ENCODE measurements around the gene KRTAP4-1. TPM values are rescaled to one million over a fixed set of nuclear protein-coding genes. Genes with fewer than 3 reads are reported as not detected.
"Not testable (repeated sequence)": the region's sequence is repeated elsewhere in the genome, so short reads cannot be mapped to it uniquely, and the experiment has no call there.

KRTAP4-1 gene
- total RNA-seq, 6 experiments from 2014 or later = not detected

DNA sequence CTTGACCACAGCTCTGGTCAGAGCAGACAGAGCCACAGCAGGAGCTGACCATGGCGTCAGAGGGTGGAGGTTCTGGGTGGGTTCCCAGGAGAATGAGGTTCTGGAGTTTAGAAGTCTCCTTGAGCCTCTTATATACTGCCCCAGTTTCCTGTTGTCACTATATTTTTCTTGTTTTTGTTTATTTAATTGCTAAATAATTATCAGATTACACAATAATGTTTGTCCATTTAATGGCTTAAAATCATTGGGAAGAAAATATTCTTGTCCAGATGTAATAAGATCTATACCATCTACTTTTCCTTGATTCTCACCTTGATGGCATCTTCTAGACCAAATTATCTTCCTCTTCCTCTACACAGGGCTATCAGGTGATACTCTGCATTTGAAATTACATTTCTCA, 16.6 kb downstream of the KRTAP4-1 start, which contains the start of gene KRTAP4-3:
Gene KRTAP4-3, minus strand, starts transcription at position 101 of the 400 bp plus-strand sequence. Its CDS starts 49 bp downstream, at position 52.
- Mint-ChIP-seq H3K27me3 (ENCODE audit: insufficient read depth) (no peaks in the 10 kb centered on the region; the same call in 1 of the 2 replicates), H3K36me3 (ENCODE audit: low read depth) (no peaks in the 10 kb centered on the region)
- TF ChIP-seq, protein P1, sequence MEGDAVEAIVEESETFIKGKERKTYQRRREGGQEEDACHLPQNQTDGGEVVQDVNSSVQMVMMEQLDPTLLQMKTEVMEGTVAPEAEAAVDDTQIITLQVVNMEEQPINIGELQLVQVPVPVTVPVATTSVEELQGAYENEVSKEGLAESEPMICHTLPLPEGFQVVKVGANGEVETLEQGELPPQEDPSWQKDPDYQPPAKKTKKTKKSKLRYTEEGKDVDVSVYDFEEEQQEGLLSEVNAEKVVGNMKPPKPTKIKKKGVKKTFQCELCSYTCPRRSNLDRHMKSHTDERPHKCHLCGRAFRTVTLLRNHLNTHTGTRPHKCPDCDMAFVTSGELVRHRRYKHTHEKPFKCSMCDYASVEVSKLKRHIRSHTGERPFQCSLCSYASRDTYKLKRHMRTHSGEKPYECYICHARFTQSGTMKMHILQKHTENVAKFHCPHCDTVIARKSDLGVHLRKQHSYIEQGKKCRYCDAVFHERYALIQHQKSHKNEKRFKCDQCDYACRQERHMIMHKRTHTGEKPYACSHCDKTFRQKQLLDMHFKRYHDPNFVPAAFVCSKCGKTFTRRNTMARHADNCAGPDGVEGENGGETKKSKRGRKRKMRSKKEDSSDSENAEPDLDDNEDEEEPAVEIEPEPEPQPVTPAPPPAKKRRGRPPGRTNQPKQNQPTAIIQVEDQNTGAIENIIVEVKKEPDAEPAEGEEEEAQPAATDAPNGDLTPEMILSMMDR (IDR thresholded peaks at IDR 0.05) = no peak

DNA sequence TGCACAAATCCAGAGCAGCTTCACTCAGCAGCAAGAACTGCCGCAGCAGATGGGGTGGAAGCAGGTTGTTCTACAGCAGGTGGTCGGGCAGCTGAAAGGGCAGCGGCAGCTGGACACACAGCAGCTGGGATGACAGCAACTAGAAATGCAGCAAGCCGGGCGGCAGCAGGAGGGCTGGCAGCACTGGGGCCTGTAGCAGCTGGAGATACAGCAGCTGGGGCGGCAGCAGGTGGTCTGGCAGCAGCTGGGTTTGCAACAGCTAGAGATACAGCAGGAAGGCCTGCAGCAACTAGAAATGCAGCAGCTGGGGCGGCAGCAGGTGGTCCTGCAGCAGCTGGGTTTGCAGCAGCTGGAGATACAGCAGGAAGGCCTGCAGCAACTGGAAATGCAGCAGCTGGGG, 17.1 kb downstream of the KRTAP4-1 start:
- no peaks in the 10 kb centered on the region for H3K9me3 Mint-ChIP-seq
- H3K27ac Mint-ChIP-seq = no peak overlapping the region
- no peaks in the 10 kb centered on the region; the same call in 1 of the 2 replicates for H3K27me3 Mint-ChIP-seq (ENCODE audit: insufficient read depth)
- no peaks in the 10 kb centered on the region for H3K36me3 Mint-ChIP-seq (ENCODE audit: low read depth)
- H3K4me1 Mint-ChIP-seq (ENCODE audit: low read depth) = peaks cover 18% of the 10 kb centered on the region
- TF ChIP-seq, protein P1 (IDR thresholded peaks at IDR 0.05) = no peak
- no peak overlapping the region for H3K4me3 Mint-ChIP-seq
- no peak for DNase-seq

More for the DNA sequence above, 16.6 kb downstream of the KRTAP4-1 start, which contains the start of gene KRTAP4-3:
- H3K27ac Mint-ChIP-seq = no peak within 1 kb of the TSS
- no peaks in the 10 kb centered on the region for H3K9me3 Mint-ChIP-seq
- no peak for DNase-seq
- H3K4me3 Mint-ChIP-seq = no peak within 1 kb of the TSS
- peaks cover 16% of the 10 kb centered on the region for H3K4me1 Mint-ChIP-seq (ENCODE audit: low read depth)

DNA sequence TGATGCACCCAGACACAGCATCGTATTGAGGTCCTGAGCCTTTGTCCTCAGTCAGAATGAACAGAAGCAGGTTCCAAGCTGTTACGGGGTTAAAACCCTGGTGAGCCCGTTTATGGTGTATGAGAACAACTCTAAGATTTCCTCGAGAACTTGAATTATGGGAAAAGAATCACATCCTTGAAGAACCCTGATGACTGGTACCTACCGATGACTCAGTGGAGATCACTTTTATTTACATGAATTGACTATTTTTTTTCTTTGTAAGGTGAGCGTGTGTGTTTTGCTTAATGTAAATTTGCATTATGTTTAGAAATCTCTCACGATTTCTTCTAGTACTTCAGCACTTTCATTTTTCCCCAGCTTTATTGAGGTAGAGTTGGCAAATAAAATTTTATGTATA, 20.9 kb downstream of the KRTAP4-1 start:
- Mint-ChIP-seq H3K27ac (no peak overlapping the region), H3K36me3 (ENCODE audit: low read depth) (no peaks in the 10 kb centered on the region), H3K27me3 (ENCODE audit: insufficient read depth) (peaks cover 1% of the 10 kb centered on the region; the same call in 1 of the 2 replicates), H3K9me3 (no peaks in the 10 kb centered on the region), H3K4me1 (ENCODE audit: low read depth) (peaks cover 12% of the 10 kb centered on the region), H3K4me3 (peak overlapping the region; percentile 12; the same call in 1 of the 2 replicates)
- no peak for DNase-seq
- TF ChIP-seq, protein P1 (IDR thresholded peaks at IDR 0.05) = no peak

DNA sequence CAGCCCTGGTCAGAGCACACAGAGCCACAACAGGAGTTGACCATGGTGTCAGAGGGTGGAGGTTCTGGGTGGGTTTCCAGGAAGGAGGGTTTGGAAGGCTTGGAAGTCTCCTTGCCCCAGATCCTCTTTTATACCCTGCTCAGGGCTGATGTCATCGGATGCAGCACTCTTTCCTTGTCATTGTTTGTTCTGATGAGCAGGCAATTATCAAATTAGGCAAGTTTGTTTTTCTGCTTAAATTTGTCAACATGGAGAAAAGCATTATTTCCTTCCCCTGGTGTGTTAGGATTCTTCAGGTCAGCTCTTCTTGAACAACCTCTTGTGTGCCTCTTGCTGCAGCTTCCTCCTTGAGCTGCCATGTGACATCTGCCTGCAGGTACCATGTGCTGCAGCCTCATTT, 24.1 kb downstream of the KRTAP4-1 start, which contains the start of gene KRTAP4-4:
Gene KRTAP4-4, minus strand, starts transcription at position 101 of the 400 bp plus-strand sequence. Its CDS starts 57 bp downstream, at position 44.
- no peak within 1 kb of the TSS for H3K27ac Mint-ChIP-seq
- TF ChIP-seq, protein P1 (IDR thresholded peaks at IDR 0.05) = no peak
- H3K4me3 Mint-ChIP-seq = no peak within 1 kb of the TSS
- H3K36me3 Mint-ChIP-seq (ENCODE audit: low read depth) = no peaks in the 10 kb centered on the region
- no peaks in the 10 kb centered on the region for H3K9me3 Mint-ChIP-seq
- DNase-seq = no peak
- H3K27me3 Mint-ChIP-seq (ENCODE audit: insufficient read depth) = peaks cover 3% of the 10 kb centered on the region
- H3K4me1 Mint-ChIP-seq (ENCODE audit: low read depth) = peaks cover 14% of the 10 kb centered on the region

DNA sequence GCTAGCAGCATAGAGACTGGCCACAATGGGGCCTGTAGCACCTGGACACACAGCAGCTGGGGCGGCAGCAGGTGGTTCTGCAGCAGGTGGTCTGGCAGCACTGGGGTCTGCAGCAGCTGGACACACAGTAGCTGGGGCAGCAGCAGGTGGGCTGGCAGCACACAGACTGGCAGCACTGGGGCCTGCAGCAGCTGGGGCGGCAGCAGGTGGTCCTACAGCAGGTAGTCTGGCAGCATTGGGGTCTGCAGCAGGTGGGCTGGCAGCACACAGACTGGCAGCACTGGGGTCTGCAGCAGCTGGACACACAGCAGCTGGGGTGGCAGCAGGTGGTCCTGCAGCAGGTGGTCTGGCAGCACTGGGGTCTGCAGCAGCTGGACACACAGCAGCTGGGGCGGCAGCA, 24.5 kb downstream of the KRTAP4-1 start:
- not testable (repeated sequence) for DNase-seq; H3K27me3 Mint-ChIP-seq (ENCODE audit: insufficient read depth); H3K4me3 Mint-ChIP-seq; H3K9me3 Mint-ChIP-seq; H3K27ac Mint-ChIP-seq; H3K36me3 Mint-ChIP-seq (ENCODE audit: low read depth)
- H3K4me1 Mint-ChIP-seq (ENCODE audit: low read depth) = peaks cover 17% of the 10 kb centered on the region

DNA sequence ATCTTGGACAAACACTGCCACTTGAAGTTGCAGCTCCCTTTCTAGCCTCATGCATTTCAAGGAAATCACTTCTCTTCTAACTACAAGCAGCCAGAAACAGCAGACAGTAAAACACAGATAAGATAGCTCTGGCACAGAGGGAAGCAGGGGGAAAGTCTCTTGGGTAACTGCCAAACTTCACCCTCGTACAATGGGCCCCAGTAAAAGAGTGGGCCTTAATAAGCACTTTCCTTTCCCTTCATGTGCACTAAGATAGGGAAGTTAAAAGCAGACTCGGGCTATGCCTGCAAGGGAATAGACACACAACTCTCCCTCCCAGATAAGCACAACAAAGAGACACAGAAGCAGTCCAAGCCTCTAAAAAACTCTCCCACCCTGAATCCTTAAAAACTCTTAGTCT, 30.9 kb downstream of the KRTAP4-1 start:
- Mint-ChIP-seq H3K9me3 (no peaks in the 10 kb centered on the region), H3K27ac (no peak overlapping the region), H3K4me1 (ENCODE audit: low read depth) (peaks cover 10% of the 10 kb centered on the region), H3K4me3 (no peak overlapping the region), H3K36me3 (ENCODE audit: low read depth) (no peaks in the 10 kb centered on the region), H3K27me3 (ENCODE audit: insufficient read depth) (peaks cover 2% of the 10 kb centered on the region)
- TF ChIP-seq, protein P1 (IDR thresholded peaks at IDR 0.05) = no peak
- DNase-seq = no peak

All from HFFc6 (cell line).